ENCODE data around the gene DKC1. TPM values are rescaled to one million over a fixed set of nuclear protein-coding genes. Genes with fewer than 3 reads are reported as not detected.
A peak's percentile ranks its signal among the peaks of the same experiment; 100 is the strongest.

DKC1 gene
- 43.8 TPM for total RNA-seq
- polyA plus RNA-seq: 34.0 TPM
- long read RNA-seq, donor 1, partial matches to known transcripts: 0 of 1 reads
- long read RNA-seq, donor 1, other reads (novel, unspliced or antisense): 0 of 1 reads
- long read RNA-seq, donor 2, transcript DKC1-201 (15 exons, 2,577 nt): major isoform, 23 of 51 reads
- long read RNA-seq, donor 2, partial matches to known transcripts: 24 of 51 reads
- long read RNA-seq, donor 2, other reads (novel, unspliced or antisense): 0 of 51 reads
- long read RNA-seq, donor 3, transcript DKC1-201 (15 exons, 2,577 nt): major isoform, 13 of 43 reads
- long read RNA-seq, donor 3, partial matches to known transcripts: 24 of 43 reads
- long read RNA-seq, donor 3, other reads (novel, unspliced or antisense): 0 of 43 reads
- long read RNA-seq, donor 4, transcript DKC1-201 (15 exons, 2,577 nt): major isoform, 6 of 19 reads
- long read RNA-seq, donor 4, partial matches to known transcripts: 9 of 19 reads
- long read RNA-seq, donor 4, other reads (novel, unspliced or antisense): 0 of 19 reads
- long read RNA-seq, donor 5, transcript DKC1-201 (15 exons, 2,577 nt): major isoform, 11 of 37 reads
- long read RNA-seq, donor 5, partial matches to known transcripts: 22 of 37 reads
- long read RNA-seq, donor 5, other reads (novel, unspliced or antisense): 0 of 37 reads
- long read RNA-seq, donor 6, transcript DKC1-201 (15 exons, 2,577 nt): major isoform, 8 of 25 reads
- long read RNA-seq, donor 6, partial matches to known transcripts: 17 of 25 reads
- long read RNA-seq, donor 6, other reads (novel, unspliced or antisense): 0 of 25 reads
- long read RNA-seq, donor 7, transcript DKC1-201 (15 exons, 2,577 nt): major isoform, 11 of 53 reads
- long read RNA-seq, donor 7, partial matches to known transcripts: 42 of 53 reads
- long read RNA-seq, donor 7, other reads (novel, unspliced or antisense): 0 of 53 reads
- long read RNA-seq, donor 8, partial matches to known transcripts: 0 of 4 reads
- long read RNA-seq, donor 8, other reads (novel, unspliced or antisense): 0 of 4 reads
- long read RNA-seq, donor 9, transcript DKC1-201 (15 exons, 2,577 nt): major isoform, 5 of 40 reads
- long read RNA-seq, donor 9, partial matches to known transcripts: 33 of 40 reads
- long read RNA-seq, donor 9, other reads (novel, unspliced or antisense): 0 of 40 reads
- long read RNA-seq, donor 10, partial matches to known transcripts: 0 of 5 reads
- long read RNA-seq, donor 10, other reads (novel, unspliced or antisense): 0 of 5 reads

DNA sequence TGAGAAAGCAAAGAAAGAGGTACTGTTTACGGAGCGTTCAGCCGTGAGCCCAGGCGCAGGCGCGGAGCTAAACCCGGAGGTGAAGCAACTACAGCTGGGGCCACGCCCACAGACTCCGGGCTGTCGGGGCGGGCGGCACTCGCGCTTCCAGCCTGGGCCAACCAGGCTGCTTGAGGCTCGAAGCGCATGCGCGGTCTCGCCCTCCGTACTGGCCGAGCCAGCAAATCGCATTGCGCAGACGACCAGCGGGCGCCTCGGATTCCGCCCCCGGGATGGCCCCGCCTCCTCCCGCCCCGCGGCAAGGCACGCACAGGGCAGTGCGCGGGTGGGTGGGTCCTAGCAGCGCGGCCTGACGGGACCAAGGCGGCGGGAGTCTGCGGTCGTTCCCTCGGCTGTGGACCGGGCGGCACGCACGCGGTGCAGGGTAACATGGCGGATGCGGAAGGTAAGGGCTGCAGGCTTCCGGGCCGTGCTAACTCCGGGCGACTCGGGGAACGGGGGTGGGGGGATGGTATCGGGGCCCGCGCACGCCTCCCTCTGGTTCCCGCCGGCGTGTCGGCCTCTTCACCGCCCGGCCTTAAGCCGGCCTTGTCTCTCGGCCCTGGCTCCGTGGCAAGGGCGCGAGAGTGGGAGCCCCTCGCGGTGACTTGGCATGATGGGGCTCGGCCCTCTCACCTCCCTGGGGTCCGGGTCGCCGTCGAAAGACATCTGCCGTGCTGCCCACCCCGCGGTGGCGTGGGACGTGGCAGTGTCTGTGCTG is at the start of gene DKC1:
Gene DKC1 (plus strand): TSS at position 328 of the 760 bp plus-strand sequence. CDS start 102 bp downstream, at position 430.
- WGBS: under 1% methylated on average over 84 of the region's 84 CpGs
- Histone ChIP-seq H3K4me3 (ENCODE audit: low read length in 2 of 2) (peak within 1 kb of the TSS; percentile 64 to 70), H3K27me3 (ENCODE audit: control insufficient read depth in 2 of 2, insufficient read depth in 1 of 2, low read length in 1 of 2) (no peaks in the 10 kb centered on the region), H3K36me3 (ENCODE audit: control insufficient read depth in 2 of 2, insufficient read depth in 2 of 2, low read length in 1 of 2) (peaks cover 18 to 30% of the 10 kb centered on the region in 2 donors), H3K9me3 (ENCODE audit: control insufficient read depth in 2 of 2, insufficient read depth in 1 of 2, low read length in 1 of 2) (peaks cover 0 to 6% of the 10 kb centered on the region in 2 donors), H3K27ac (ENCODE audit: low read depth in 1 of 2, low read length in 1 of 2) (peak within 1 kb of the TSS; percentile 94 to 96), H3K4me1 (ENCODE audit: control insufficient read depth in 2 of 2, insufficient read depth in 2 of 2, low read length in 2 of 2) (peaks cover 0 to 12% of the 10 kb centered on the region in 2 donors)
- DNase-seq (ENCODE audit: low read depth in 6 of 9, low spot score in 9 of 9): peak; percentile 76 to 96 (median 89)

DNA sequence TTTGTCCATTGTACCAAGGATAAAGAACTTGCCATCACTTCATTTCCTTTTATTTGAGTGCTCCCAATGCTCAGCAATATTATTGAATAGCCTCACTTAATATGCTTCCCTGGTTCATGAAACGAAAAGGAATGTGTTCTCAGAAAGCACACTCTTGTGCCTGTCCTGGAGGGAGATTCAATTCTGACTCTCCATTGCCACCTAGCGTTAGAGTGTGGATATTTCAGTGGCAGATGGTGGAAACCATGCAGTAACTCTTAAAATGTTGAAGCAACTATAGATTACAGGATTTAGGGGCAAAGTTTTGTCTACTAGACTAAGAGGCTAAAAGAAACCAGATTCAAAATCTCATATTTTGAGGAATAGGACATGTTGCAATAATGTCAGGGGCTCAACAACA is 47.7 kb upstream of the DKC1 start:
- no peaks in the 10 kb centered on the region for H3K27me3 ChIP-seq (ENCODE audit: control insufficient read depth in 2 of 2, insufficient read depth in 1 of 2, low read length in 1 of 2)
- H3K27ac ChIP-seq (ENCODE audit: low read depth in 1 of 2, low read length in 1 of 2): no peak overlapping the region
- DNase-seq (ENCODE audit: low read depth in 6 of 9, low spot score in 9 of 9): peak in 4 of 9 donors; percentile 50 to 81 (median 69)
- no peaks in the 10 kb centered on the region for H3K9me3 ChIP-seq (ENCODE audit: control insufficient read depth in 2 of 2, insufficient read depth in 1 of 2, low read length in 1 of 2)
- no peak overlapping the region for H3K4me3 ChIP-seq (ENCODE audit: low read length in 2 of 2)
- 15% methylated on average over 2 of the region's 2 CpGs for WGBS
- peaks cover 15 to 33% of the 10 kb centered on the region in 2 donors for H3K4me1 ChIP-seq (ENCODE audit: control insufficient read depth in 2 of 2, insufficient read depth in 2 of 2, low read length in 2 of 2)
- H3K36me3 ChIP-seq (ENCODE audit: control insufficient read depth in 2 of 2, insufficient read depth in 2 of 2, low read length in 1 of 2): peaks cover 7 to 23% of the 10 kb centered on the region in 2 donors

DNA sequence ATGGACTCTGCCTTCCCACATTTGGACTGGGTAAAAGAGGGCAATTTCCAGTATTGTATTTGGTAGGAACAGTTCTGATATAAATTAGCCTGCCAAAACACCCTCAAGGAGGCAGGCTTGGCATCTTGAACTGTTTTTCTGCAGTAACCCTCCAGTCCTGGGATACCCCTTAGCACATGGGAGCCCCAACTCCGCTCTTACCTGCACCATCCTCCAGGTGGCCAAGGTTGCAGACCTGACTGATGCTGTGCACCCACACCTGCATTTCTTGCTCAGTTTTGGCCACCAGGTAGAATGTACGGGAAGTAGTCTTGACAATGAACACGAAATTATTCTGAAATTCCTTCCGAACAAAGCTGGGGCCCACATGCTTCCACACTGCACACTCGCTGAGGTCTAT is 46.8 kb upstream of the DKC1 start:
- Histone ChIP-seq H3K27ac (ENCODE audit: low read depth in 1 of 2, low read length in 1 of 2) (no peak overlapping the region), H3K27me3 (ENCODE audit: control insufficient read depth in 2 of 2, insufficient read depth in 1 of 2, low read length in 1 of 2) (no peaks in the 10 kb centered on the region), H3K4me3 (ENCODE audit: low read length in 2 of 2) (no peak overlapping the region), H3K4me1 (ENCODE audit: control insufficient read depth in 2 of 2, insufficient read depth in 2 of 2, low read length in 2 of 2) (peaks cover 15 to 33% of the 10 kb centered on the region in 2 donors), H3K36me3 (ENCODE audit: control insufficient read depth in 2 of 2, insufficient read depth in 2 of 2, low read length in 1 of 2) (peaks cover 7 to 19% of the 10 kb centered on the region in 2 donors), H3K9me3 (ENCODE audit: control insufficient read depth in 2 of 2, insufficient read depth in 1 of 2, low read length in 1 of 2) (no peaks in the 10 kb centered on the region)
- no peak for DNase-seq (ENCODE audit: low read depth in 6 of 9, low spot score in 9 of 9)
- 98% methylated on average over 5 of the region's 5 CpGs for WGBS

DNA sequence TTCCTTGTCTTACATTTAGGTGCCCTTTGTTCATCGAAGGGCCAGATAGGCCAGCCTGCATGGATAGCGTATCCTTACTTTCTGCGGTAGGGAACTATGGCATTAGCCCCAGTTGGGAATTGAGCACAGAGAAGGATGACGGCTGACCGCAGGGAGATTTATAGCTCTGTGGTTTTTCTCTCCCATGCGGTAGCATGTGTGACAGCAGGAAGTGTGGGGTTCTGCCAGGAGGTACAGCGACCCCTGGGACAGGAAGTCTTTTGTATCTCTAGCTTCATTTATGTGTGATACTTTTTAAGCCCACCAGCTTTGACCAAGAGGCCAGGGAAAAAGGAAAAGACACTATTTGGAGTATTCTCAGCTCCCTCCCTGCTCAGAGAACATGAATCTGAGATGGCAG is 44.8 kb upstream of the DKC1 start:
- Histone ChIP-seq H3K36me3 (ENCODE audit: control insufficient read depth in 2 of 2, insufficient read depth in 2 of 2, low read length in 1 of 2) (peaks cover 0 to 8% of the 10 kb centered on the region in 2 donors), H3K27ac (ENCODE audit: low read depth in 1 of 2, low read length in 1 of 2) (peak overlapping the region; percentile 25 to 74), H3K4me3 (ENCODE audit: low read length in 2 of 2) (no peak overlapping the region), H3K27me3 (ENCODE audit: control insufficient read depth in 2 of 2, insufficient read depth in 1 of 2, low read length in 1 of 2) (no peaks in the 10 kb centered on the region), H3K4me1 (ENCODE audit: control insufficient read depth in 2 of 2, insufficient read depth in 2 of 2, low read length in 2 of 2) (peaks cover 15 to 33% of the 10 kb centered on the region in 2 donors), H3K9me3 (ENCODE audit: control insufficient read depth in 2 of 2, insufficient read depth in 1 of 2, low read length in 1 of 2) (peaks cover 0 to 3% of the 10 kb centered on the region in 2 donors)
- WGBS: 4% methylated on average over 7 of the region's 7 CpGs
- DNase-seq (ENCODE audit: low read depth in 6 of 9, low spot score in 9 of 9): peak in 2 of 9 donors; percentile 49 to 74

DNA sequence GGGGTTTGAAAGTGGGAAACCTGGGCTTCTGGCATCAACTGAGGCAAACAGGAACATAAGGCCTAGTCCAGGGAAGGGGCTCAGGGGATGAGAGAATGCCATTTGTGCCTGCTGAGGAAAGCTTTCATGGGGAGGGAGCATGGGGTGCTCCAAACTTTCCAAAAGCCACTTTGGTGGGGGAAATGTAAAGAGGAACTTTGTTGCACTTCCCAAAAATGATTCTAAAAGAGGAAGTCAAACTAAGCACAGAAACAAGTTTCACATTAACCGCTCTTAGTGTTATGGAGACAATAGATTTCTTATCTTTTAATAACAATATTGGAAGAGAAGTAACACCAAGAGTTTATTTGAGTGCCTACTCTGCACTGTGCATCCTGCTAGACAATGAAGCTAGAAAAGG is 44.0 kb upstream of the DKC1 start:
- H3K27me3 ChIP-seq (ENCODE audit: control insufficient read depth in 2 of 2, insufficient read depth in 1 of 2, low read length in 1 of 2): no peaks in the 10 kb centered on the region
- H3K27ac ChIP-seq (ENCODE audit: low read depth in 1 of 2, low read length in 1 of 2): peak overlapping the region; percentile 42 to 74
- H3K4me1 ChIP-seq (ENCODE audit: control insufficient read depth in 2 of 2, insufficient read depth in 2 of 2, low read length in 2 of 2): peaks cover 15 to 28% of the 10 kb centered on the region in 2 donors
- H3K9me3 ChIP-seq (ENCODE audit: control insufficient read depth in 2 of 2, insufficient read depth in 1 of 2, low read length in 1 of 2): peaks cover 0 to 3% of the 10 kb centered on the region in 2 donors
- 47% methylated on average over 1 of the region's 1 CpG for WGBS
- DNase-seq (ENCODE audit: low read depth in 6 of 9, low spot score in 9 of 9): no peak
- H3K36me3 ChIP-seq (ENCODE audit: control insufficient read depth in 2 of 2, insufficient read depth in 2 of 2, low read length in 1 of 2): peaks cover 0 to 3% of the 10 kb centered on the region in 2 donors
- H3K4me3 ChIP-seq (ENCODE audit: low read length in 2 of 2): no peak overlapping the region

DNA sequence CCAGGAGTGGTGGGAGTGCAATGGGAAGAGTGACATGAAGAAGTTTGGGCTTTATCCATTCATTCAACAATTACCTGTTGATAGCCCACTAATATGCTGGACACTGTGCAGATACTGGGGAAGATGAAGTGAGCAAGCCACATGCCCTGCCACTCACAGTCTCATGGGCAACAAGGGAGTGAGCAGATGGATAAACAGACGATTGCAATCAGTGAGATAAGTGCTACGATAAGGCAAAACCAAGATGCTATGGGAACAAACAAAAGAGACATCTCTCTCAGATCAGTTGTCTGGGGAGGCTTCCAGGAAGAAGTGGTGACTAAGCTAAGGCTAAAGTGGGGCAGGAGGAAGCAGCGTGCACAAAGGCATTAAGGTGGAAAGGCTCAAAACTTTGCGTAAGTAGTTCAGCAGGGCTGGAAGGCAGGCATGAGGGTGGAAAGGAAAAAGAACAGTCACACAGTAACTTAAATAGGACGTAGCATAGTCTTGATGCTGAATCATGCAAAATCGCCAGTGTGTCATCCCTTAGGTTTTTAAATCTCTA is 43.5 kb upstream of the DKC1 start:
- Histone ChIP-seq H3K36me3 (ENCODE audit: control insufficient read depth in 2 of 2, insufficient read depth in 2 of 2, low read length in 1 of 2) (no peaks in the 10 kb centered on the region), H3K27me3 (ENCODE audit: control insufficient read depth in 2 of 2, insufficient read depth in 1 of 2, low read length in 1 of 2) (no peaks in the 10 kb centered on the region), H3K27ac (ENCODE audit: low read depth in 1 of 2, low read length in 1 of 2) (peak overlapping the region in 1 of 2 donors; percentile 74), H3K4me3 (ENCODE audit: low read length in 2 of 2) (no peak overlapping the region), H3K4me1 (ENCODE audit: control insufficient read depth in 2 of 2, insufficient read depth in 2 of 2, low read length in 2 of 2) (peaks cover 15 to 28% of the 10 kb centered on the region in 2 donors), H3K9me3 (ENCODE audit: control insufficient read depth in 2 of 2, insufficient read depth in 1 of 2, low read length in 1 of 2) (peaks cover 0 to 3% of the 10 kb centered on the region in 2 donors)
- 2% methylated on average over 6 of the region's 6 CpGs for WGBS
- peak in 2 of 9 donors; percentile 42 to 67 for DNase-seq (ENCODE audit: low read depth in 6 of 9, low spot score in 9 of 9)

DNA sequence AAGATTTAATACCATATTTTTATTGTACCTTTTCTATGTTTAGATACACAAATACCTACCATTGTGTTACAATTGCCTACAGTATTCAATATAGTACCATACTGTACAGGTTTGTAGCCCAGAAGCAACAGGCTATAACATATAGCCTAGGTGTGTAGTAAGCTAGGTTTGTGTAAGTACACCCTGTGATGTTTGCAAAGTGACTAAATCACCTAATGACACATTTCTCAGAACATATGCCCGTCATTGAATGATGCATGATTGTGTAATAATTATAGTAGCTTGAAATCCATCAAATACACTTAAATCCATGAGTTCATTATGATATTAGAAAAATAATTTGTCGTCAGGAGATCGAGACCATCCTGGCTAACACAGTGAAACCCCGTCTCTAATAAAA is 42.6 kb upstream of the DKC1 start:
- H3K4me1 ChIP-seq (ENCODE audit: control insufficient read depth in 2 of 2, insufficient read depth in 2 of 2, low read length in 2 of 2): peaks cover 15 to 31% of the 10 kb centered on the region in 2 donors
- H3K4me3 ChIP-seq (ENCODE audit: low read length in 2 of 2): no peak overlapping the region
- peaks cover 0 to 3% of the 10 kb centered on the region in 2 donors for H3K9me3 ChIP-seq (ENCODE audit: control insufficient read depth in 2 of 2, insufficient read depth in 1 of 2, low read length in 1 of 2)
- H3K27ac ChIP-seq (ENCODE audit: low read depth in 1 of 2, low read length in 1 of 2): no peak overlapping the region
- no peaks in the 10 kb centered on the region for H3K36me3 ChIP-seq (ENCODE audit: control insufficient read depth in 2 of 2, insufficient read depth in 2 of 2, low read length in 1 of 2)
- DNase-seq (ENCODE audit: low read depth in 6 of 9, low spot score in 9 of 9): no peak
- 74% methylated on average over 4 of the region's 4 CpGs for WGBS
- no peaks in the 10 kb centered on the region for H3K27me3 ChIP-seq (ENCODE audit: control insufficient read depth in 2 of 2, insufficient read depth in 1 of 2, low read length in 1 of 2)

DNA sequence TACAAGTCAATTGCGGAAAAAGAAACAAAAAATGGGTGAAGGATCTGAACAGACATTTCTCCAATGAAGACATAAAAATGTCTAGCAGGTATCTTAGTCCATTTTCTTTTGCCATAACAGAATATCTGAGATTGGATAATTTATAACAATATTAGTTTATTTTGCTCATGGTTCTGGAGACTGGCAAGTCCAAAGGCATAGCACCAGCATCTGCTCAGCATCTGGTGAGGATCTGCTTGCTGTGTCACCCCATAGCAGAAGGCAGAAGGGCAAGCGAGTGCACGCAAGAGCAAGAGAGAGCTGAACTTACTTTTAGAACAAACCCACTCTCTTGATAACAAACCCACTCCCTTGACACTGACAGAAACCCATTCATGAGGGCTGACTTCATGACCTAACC is 41.5 kb upstream of the DKC1 start:
- Histone ChIP-seq H3K36me3 (ENCODE audit: control insufficient read depth in 2 of 2, insufficient read depth in 2 of 2, low read length in 1 of 2) (no peaks in the 10 kb centered on the region), H3K27ac (ENCODE audit: low read depth in 1 of 2, low read length in 1 of 2) (no peak overlapping the region), H3K4me3 (ENCODE audit: low read length in 2 of 2) (no peak overlapping the region), H3K27me3 (ENCODE audit: control insufficient read depth in 2 of 2, insufficient read depth in 1 of 2, low read length in 1 of 2) (no peaks in the 10 kb centered on the region), H3K4me1 (ENCODE audit: control insufficient read depth in 2 of 2, insufficient read depth in 2 of 2, low read length in 2 of 2) (peaks cover 15 to 31% of the 10 kb centered on the region in 2 donors), H3K9me3 (ENCODE audit: control insufficient read depth in 2 of 2, insufficient read depth in 1 of 2, low read length in 1 of 2) (peaks cover 0 to 3% of the 10 kb centered on the region in 2 donors)
- WGBS: 98% methylated on average over 3 of the region's 3 CpGs
- DNase-seq (ENCODE audit: low read depth in 6 of 9, low spot score in 9 of 9): no peak

Data from thymus (tissue), 14 donors.